Muscle of back (tissue), 11 donors: ENCODE measurements around the gene ZCCHC14. TPM values are rescaled to one million over a fixed set of nuclear protein-coding genes. Genes with fewer than 3 reads are reported as not detected.
"Not testable (repeated sequence)": the region's sequence is repeated elsewhere in the genome, so short reads cannot be mapped to it uniquely, and the experiment has no call there.

Experiments used
- DNase-seq, 3 donors: peaks; one replicate each; pipeline versions ENCODE4 v3.0.0 to v3.0.0-alpha.2; 2013
- polyA plus RNA-seq, 10 donors: library from polyadenylated mRNA; unstranded; fragments of 120-200 nt; gene quantifications; one replicate each; pipeline ENCODE4 v1.2.1, GENCODE V29; 2013; ENCODE audit not compliant: insufficient read length in 10 of 10

ZCCHC14 gene
- polyA plus RNA-seq, 10 donors = 16.0 to 22.1 (median 18.1) TPM

GRCh38 chr16:87497767-87498290, 5.0 kb upstream of the ZCCHC14 start:
- not testable (repeated sequence) for DNase-seq

DNA sequence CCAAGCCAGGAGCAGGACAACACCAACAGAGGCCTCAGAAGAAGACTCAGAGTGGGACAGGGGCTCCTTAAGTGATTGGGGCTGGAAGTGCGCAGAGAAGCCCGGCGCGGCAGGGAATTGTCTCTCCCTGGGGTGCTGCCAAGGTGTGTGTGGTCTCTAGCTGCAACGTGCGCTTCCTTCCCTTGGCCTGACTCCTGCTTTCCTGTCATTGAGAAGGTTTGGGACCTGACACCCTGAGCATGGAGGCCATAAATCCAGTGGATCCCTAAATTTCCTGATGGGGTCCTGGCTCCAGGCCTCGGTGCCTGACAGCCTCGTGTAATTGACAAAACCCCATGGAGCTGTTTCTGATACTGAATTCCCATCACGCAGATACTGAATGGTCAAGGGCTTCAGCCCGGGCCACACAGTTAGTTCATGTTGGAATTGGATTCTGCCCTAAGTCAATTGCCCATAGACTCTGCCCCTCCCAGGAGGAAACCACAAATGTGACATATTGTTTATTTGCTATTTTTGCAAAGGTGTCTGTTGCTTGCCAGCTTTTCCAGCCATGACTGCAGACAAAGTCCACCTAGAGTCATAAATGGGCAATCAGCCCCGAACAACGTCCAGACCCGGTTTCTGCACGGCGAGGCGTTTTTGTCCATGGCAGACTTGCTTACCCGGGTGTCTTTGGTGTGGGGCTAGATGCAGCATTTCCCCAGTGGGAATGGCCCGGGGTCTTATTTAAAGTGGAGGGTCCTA, 4.4 kb upstream of the ZCCHC14 start:
- not testable (repeated sequence) for DNase-seq

DNA sequence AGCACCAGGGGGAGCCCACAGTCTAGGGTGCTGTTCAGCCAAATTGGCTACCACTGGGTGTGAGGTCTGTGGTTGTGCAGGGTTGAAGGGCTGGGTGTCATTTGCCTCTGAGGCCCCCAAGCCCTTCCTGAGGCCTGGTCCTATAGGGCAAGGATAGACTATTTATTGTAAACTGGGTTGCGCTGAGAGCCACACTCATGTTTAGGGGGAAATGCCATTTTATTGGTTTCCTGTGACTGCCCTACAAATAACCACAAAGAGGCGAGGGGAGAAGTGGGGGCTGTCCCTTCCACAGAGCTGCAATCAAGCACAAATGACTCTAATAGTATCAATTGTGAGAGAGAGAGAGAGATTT, 3.6 kb upstream of the ZCCHC14 start:
- no peak for DNase-seq

DNA sequence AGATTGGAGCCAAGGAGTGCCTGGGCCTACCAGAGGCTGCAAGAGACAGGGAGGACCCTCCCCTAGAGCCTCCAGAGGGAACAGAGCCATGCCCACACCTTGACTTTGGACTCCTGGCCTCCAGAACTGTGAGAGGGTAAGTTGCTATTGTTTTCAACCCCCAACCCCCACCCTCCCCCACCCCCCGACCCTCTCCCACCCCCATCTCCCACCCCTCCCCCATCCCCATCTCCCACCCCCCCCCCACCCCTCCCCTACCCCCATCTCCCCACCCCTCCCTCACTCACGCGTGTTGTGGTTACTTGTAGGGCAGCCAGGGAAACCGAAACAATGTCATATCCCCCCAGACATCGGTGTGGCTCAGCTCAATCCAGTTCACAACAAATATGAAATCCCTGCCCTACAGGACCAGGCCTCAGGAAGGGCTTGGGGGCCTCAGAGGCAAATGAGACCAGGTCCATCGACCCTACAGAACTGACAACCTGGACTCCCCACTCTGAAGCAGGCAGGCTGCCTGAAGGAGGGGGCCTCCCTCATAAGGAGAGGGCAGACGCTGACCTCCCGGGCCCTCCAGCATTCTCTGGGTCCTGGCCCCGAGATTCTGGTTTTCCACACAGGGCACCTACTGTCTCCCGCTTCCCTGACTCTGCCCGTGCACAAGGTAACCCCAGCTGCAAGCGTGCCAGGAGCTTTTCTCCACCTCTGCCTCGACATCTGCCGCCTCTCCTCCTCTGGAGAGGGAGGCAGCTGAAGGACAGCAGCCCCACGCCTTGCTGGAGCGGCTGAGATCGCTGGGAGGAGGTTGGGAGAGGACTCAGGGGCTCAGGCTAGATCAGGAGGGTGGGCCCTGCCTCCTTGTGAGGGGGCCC, 3.0 kb upstream of the ZCCHC14 start:
- DNase-seq = no peak

DNA sequence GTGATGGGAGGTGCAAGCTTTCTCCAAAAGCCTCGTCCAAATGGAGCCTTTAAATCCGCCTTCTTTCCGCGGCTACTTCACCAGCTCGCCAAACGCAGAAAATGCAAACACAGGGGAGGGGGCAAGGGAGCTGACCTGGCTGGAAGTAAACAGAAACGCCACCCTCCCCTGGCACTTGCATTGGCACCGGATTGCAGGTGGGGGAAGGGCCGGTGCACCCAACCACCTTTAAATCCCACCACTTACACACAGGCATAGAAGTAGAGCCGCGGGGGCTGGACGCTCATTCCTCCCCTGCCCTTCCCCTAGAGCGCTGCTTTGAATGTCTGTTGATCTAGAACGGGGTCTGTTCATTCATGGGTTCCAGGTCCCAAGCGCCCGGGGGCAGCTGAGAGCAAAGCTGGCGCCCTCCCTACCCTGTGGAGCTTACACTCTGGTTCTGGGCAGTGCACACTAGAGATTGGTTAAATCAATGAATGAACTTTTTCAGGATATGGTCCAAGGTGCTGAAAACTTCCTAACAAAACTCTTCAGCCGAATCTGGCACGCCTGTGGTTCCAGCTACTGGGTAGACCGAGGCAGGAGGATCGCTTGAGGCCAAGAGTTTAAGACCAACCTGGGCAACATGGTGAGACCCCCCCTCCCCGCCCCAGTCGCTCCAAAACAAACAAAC, 920 bp upstream of the ZCCHC14 start:
- DNase-seq = no peak

DNA sequence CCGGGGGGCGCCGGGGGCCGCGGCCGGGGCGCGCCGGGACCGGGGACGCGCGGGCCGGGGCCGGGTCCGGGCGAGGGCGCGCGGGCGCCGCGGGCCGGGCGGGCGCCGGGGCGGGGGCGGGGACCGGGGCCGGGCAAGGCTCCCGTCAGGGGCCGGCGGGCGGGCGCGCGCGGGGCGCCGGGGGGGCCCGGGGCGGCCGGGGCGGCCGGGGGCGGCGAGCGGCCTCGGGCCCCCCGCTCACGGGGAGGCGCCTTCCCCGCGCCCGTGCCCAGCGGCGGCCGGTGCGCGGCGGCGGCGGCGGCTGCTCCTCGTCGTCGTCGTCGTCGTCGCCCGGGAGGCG, 563 bp downstream of the ZCCHC14 start:
- no peak for DNase-seq

- peak in 1 of 3 donors; percentile 61 for DNase-seq
Measured at GRCh38 chr16:87491522-87492290, 1.1 kb downstream of the ZCCHC14 start.

- DNase-seq = not testable (repeated sequence)
Measured at GRCh38 chr16:87490799-87491521, 1.9 kb downstream of the ZCCHC14 start.

- DNase-seq = no peak
Measured at GRCh38 chr16:87490096-87490798, 2.6 kb downstream of the ZCCHC14 start.

GRCh38 chr16:87489434-87490045, 3.3 kb downstream of the ZCCHC14 start:
- no peak for DNase-seq

- DNase-seq = not testable (repeated sequence)
Measured at GRCh38 chr16:87488960-87489359, 3.9 kb downstream of the ZCCHC14 start.

DNA sequence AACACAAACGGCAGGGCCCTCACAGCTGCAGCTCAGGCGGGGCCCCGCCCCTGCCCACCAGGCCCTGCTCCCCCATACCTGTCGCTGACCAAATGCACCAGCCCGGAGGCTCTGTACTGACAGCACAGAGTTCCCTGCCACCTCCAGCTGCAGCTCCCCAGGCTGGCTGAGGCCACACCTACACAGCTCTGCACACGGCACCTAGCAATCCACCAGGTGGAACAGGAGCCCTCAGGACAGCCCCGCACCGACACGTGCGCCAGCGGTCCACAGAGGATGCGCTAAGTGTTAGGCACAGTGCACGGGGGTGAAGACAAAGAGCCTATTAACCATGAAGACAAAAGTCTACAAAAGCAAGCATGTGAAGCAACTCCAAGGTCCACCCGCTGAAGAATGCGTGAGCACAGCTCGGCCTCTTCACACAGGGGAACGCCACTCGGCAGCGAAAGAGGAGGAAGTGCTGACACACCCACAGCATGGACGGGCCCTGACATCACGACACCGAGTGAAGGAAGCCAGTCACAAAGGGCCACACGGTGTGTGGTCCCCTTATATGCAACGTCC, 5.4 kb downstream of the ZCCHC14 start:
- peak in 1 of 3 donors; percentile 47 for DNase-seq

- no peak for DNase-seq
Measured at GRCh38 chr16:87486713-87487247, 6.0 kb downstream of the ZCCHC14 start.

DNA sequence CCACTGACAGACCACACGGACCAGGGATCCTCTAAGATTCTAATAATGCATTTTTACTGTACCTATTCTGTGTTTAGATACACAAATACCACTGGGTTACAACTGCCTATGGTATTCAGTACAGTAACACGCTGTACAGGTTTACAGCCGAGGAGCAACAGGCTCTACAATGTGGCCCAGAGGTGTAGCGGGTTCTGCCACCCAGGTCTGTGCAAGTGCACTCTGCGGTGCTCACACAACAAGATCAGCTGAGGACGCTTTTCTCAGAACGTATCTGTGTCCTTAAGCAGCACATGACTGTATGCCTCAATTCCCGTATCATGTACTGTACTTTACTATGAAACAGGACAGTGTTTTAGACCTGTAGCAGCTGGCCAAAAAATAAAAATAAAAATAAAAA, 6.5 kb downstream of the ZCCHC14 start:
- DNase-seq = no peak

- DNase-seq = not testable (repeated sequence)
Measured at GRCh38 chr16:87485792-87486191, 7.0 kb downstream of the ZCCHC14 start.

DNA sequence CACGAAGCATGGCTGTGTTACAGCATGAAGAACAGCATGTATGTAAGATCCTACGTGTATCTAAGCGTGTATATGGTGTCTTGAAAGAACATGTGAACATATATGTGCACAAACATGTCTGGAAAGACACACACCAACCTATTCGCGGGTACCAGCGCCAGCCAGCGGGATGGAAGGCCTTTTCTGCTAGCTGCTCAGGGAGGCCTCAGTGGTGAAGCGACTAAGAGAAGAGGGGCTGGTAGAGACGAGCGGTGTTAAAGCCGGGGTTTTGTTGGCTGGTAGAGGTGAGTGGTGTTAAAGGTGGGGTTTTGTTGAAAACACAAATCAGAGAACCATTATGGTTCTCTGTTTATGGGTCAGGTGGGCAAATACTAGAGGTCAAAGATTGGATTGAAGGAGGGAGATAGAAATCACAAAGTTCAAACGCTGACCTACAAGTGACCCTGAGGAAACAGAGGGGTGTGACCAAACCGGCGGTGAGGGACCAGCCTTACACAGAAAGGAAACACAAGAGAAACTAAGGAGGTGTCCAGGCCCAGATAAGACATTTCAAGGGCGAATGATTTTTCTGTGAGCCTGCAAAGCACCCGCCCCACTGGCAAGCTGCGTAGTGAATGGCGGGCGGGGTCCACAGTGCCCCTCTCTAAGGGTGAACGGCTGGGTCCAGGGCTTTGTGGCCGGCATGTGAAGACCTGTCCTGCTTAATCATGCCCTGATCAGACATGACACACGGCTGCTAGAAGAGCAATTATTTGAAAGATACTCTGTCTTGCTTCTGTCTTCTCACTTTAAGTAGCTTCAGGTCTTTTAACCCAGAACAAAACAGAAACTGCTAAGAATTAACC, 8.1 kb downstream of the ZCCHC14 start:
- DNase-seq = no peak

- DNase-seq = no peak
Measured at GRCh38 chr16:87483481-87483880, 9.3 kb downstream of the ZCCHC14 start.

DNA sequence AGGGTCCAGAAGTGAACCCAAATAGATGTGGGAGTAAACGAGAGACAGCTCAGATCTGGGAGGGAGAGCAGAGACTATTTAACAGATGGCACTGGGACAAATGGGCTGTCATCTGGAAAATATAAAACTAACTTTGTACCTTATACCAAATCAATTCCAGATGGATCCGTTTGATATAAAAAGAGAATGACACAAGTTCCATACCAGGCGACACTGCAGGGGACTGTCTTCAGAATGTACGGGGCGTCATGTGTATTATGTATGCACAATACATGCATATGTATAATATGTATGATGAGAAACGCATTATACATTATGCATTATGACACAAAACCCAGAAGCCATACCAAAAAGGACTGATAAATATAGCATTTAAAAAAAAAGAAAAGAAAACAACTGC, 10.2 kb downstream of the ZCCHC14 start:
- not testable (repeated sequence) for DNase-seq
